Jurkat, Clone E6-1 (cell line): Measurements from ENCODE around the gene ARAP2. TPM values are rescaled to one million over a fixed set of nuclear protein-coding genes. Genes with fewer than 3 reads are reported as not detected.

ENCODE experiments used
- DNase-seq: peaks from one replicate; pipeline ENCODE4 v3.0.0-alpha.2; 2011; ENCODE audit warnings: low read depth, low spot score
- H3K4me3 ChIP-seq: 2 replicates; pipeline ENCODE4 v1.5.1; 2011; ENCODE audit warnings: mild to moderate bottlenecking, low read length, control low read depth, moderate library complexity
- polyA plus RNA-seq: library from polyadenylated mRNA; unstranded; fragments of >200 nt; gene quantifications from one replicate; pipeline ENCODE4 v1.2.1, GENCODE V29; 2012; ENCODE audit warnings: missing spikeins; ENCODE audit not compliant: insufficient read length, insufficient read depth

The ARAP2 gene, protein sequence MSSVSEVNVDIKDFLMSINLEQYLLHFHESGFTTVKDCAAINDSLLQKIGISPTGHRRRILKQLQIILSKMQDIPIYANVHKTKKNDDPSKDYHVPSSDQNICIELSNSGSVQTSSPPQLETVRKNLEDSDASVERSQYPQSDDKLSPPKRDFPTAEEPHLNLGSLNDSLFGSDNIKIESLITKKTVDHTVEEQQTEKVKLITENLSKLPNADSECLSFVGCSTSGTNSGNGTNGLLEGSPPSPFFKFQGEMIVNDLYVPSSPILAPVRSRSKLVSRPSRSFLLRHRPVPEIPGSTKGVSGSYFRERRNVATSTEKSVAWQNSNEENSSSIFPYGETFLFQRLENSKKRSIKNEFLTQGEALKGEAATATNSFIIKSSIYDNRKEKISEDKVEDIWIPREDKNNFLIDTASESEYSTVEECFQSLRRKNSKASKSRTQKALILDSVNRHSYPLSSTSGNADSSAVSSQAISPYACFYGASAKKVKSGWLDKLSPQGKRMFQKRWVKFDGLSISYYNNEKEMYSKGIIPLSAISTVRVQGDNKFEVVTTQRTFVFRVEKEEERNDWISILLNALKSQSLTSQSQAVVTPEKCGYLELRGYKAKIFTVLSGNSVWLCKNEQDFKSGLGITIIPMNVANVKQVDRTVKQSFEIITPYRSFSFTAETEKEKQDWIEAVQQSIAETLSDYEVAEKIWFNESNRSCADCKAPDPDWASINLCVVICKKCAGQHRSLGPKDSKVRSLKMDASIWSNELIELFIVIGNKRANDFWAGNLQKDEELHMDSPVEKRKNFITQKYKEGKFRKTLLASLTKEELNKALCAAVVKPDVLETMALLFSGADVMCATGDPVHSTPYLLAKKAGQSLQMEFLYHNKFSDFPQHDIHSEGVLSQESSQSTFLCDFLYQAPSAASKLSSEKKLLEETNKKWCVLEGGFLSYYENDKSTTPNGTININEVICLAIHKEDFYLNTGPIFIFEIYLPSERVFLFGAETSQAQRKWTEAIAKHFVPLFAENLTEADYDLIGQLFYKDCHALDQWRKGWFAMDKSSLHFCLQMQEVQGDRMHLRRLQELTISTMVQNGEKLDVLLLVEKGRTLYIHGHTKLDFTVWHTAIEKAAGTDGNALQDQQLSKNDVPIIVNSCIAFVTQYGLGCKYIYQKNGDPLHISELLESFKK (N-terminal part only)
- polyA plus RNA-seq, result 4.0 TPM

DNA sequence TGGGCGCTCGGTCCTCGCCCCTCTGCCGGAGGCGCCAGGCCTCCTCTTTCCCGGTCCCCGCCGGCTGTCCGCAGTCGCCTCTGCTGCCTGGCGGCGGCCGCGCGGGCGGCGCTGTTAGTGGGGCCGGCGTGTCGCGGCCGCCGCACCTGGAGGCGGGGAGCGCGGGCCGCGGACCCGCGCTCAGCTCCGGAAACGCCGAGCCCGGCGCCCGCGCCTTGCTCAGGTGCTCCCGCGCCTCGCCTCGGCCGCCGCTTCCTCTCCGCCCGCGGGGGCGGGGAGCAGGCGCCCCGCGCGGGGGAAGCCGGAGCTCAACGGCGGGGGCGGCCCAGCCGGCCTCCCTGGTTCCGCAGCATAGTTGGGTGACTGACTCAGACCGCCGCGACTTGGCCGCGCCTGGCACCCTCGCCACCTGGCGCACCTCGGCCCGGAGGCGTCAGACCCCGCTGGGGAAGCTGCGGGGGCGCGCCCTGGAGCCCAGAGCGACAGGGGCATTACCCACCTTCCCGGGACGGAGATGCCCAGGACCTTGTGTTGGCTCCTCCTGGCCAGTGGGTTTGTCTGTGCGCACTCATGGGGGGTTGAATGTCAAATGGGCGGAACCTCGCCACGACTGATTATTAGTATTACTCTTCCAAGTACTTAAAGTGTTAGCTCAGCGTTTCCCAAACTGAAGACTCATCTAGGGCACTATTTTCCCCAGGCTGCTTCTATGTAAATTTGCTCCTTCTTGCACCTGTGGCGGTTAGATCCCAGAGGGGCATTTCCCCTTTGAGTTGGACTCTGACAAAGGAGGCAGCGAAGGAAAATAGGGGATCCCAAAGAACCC lies at the start of gene ARAP2:
Gene ARAP2, minus strand, starts transcription at position 258 of the 826 bp plus-strand sequence. CDS start 15,028 bp downstream, outside the sequence.
- peak within 1 kb of the TSS; percentile 76 for H3K4me3 ChIP-seq
- DNase-seq, result no peak

DNA sequence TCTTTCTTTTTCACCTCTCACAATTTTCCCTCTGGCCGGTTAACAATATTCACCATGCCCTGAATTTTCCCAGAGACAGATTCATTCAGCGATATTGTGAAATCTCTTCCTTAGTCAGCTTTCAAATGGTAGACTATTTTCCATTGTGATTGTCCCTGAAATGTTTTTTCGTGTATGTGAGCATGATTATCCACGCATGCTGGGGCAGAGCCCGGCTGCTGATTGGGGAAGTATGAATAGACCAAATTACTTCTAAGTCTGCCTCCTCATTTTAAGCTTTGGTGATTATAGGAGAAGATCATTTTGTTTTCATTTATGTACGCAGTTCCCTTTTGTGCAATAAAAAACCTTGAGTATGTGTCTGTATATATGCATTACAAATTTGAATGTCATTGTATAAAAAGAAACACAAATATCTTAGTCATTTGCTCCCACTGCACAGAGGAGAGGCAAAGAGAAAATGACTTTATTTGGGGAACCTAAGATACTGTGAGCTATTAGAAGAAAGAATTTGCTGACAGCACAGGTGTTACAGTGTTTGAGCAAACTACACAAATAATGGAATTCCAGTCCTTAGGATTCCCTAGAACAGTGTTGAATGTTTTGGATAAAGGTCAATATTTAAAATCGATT lies 48.4 kb upstream of the ARAP2 start:
- DNase-seq, result no peak
- H3K4me3 ChIP-seq, result no peak overlapping the region

DNA sequence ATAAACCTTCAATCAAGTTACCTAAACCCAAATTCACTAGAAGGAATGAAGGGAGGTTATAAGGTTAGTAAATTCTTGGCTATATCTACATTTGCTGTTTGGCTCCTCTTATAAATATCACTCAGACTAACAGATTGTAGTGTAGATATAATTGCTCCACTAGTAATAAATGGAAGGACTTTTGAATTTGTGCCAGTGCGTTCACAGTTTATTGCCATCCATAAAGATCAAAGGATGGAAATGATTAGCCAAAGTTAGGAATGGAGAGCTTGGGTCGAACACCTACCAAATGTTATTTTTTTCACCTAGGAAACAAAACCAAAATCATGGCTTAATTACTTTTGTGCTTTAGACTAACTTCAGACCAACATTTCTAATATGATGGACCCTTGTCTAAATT lies 46.3 kb upstream of the ARAP2 start:
- no peak overlapping the region for H3K4me3 ChIP-seq
- no peak for DNase-seq

DNA sequence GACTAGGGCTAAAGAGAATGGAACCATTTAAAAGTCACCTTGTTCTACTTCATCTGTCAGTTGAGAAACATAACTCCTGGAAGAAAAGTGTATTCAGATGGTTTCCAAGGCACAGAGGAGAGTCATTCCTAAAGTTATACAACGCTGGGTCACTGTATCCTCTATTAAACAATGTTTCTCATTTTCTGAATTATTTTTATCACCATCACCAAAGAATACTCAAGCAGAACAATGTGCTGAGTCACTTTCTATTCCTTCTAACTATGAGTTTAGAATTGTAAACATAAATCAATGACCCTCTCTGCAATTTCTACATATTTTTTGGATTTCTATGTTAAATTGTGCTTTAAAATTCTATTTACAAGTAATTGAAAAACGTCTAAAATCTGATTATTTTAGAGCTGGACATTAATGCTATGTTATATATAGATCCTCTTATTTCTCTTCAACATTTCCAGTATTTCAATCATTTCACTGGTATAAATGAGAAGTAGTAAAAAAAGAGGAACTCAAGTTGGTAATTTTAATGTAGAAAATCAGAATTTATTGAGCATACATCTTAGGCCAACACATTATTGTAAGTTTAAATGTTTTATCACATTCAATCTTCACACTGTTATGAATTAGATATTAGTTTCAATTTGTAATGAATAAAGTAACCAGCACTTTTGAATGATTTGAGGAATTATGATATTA lies 44.6 kb upstream of the ARAP2 start:
- DNase-seq, result no peak
- no peak overlapping the region for H3K4me3 ChIP-seq

DNA sequence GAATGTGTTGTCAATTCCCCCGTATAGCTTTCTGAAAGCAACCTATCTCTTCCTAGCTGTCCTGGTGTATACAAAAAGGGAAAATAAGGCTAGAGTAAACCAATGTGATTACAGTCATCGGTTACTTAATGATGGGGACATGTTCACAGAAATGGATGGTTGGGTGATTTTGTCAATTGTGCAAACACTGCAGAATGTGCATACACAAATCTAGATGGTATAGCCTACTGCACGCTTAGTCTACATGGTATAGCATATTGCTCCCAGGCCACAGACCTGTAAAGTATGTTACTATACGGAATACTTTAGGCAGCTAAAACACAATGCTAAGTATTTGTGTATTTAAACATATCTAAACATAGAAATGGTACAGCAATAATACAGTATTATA lies 42.2 kb upstream of the ARAP2 start:
- no peak for DNase-seq
- H3K4me3 ChIP-seq, result no peak overlapping the region

DNA sequence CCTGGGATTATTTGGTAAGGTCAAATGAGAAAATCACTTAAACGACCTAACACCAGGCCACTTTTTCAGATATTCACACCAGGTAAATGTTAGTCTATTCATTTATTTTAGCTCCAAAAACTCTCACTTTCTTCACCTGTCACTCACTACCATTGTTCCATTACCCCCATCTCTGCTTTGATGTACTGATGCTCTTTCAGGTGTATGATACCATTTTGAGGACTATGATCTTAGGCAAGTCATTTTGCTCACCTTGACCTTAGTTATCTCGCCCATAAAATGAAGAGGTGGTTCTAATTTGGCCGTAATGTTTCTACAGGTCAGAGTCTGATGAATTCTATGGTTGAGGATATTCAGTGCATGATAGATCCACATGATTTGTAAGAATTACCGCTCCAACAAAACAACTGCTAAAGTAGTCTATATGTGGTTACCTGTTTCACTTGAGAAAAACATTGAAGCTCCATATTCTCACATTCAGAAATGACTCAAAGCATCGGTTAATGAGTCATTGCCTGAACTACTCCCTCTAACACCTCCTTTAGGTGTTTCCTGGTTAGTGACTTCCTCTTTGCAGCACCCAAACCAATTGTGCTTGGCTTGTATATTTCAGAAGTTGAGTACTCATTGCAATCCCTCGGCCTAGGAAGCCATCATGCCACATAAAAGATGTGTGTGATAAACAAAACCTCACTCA lies 41.6 kb upstream of the ARAP2 start:
- H3K4me3 ChIP-seq, result no peak overlapping the region
- peak; percentile 73 for DNase-seq

DNA sequence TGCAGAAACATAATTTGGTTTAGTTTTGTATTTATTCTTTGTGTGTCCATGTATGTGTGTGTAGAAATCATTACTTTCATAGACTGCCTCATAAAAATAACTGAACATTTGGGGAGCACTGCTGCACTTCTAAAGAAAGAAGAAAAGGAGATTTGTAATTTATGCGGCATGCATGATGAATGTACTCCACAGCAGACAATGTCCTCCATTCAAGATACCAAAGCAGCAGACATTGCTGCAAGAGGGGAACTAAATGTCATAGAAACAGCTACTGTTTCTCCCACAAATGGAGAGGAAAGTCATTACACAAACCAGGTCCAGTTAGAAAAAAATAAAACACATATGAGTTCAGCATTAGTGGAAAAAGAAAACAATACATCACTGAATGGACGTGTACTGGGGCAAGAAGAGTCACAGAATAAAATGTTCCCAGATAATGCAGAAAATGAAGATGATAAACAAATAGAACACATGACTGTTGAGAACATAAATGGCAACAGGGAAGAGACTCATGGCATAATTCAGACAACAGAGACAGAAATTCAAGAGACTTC lies 39.7 kb upstream of the ARAP2 start:
- no peak for DNase-seq
- no peak overlapping the region for H3K4me3 ChIP-seq

DNA sequence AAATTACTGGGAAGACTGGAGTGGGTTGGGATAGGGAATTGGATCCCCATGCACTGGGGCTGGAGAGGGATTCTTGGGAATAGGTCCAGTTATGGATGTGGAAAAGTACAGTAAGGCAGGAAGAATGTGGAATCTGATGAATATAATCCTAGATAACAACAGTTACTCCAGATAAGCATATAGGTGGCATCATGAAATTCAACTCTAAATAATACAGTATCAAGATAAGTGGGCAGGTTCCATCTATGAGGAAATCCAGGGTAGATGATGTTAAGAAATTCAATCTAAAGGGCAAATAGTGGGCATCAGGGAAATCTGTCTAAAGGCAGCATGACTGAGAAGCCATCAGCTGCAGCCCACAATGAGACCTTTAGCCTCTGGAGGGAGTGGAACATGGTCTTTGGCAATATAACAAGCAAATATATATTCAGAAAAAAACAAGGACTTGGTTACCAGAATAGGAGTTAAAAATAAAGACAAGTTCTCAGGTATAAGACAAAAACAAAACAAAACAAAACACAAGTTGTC lies 38.3 kb upstream of the ARAP2 start:
- no peak for DNase-seq
- no peak overlapping the region for H3K4me3 ChIP-seq

DNA sequence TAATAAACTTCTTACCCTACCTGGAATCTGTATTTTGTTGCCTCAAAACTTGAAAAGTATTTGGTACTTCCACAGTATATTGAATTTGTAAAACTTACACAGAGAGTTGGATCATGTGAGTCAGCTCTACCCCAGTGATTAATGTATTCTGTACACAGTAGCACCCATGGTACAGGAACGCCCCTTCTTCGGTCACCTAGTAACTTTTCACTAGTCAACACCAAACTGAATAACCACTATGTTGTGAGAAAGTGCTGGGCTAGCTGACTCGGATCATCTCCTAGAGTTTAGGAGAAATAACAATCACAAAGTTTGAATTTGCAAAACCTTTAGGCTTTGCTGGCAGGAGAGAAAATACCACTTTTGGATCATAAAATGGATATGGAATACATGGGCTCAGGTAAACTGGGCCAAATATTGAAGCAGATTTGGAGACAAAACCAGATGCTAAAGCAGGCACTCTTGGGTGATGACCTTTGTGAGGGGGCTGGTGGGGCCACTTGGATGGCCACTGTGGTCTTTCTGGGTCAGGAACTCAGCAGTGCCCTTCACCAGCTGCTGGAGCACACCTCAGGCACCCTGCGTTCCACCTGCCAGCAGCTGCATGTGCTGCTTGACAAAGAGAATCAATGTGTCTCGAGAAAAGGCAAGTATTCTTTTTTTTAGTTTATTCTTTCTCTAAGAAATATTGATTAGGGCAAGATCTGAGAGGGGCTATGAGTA lies 37.2 kb upstream of the ARAP2 start, which contains the start of gene DTHD1:
Gene DTHD1, plus strand, starts transcription at position 233 of the 723 bp plus-strand sequence. Its CDS starts 143 bp downstream, at position 376.
- DNase-seq, result no peak
- H3K4me3 ChIP-seq, result no peak within 1 kb of the TSS

DNA sequence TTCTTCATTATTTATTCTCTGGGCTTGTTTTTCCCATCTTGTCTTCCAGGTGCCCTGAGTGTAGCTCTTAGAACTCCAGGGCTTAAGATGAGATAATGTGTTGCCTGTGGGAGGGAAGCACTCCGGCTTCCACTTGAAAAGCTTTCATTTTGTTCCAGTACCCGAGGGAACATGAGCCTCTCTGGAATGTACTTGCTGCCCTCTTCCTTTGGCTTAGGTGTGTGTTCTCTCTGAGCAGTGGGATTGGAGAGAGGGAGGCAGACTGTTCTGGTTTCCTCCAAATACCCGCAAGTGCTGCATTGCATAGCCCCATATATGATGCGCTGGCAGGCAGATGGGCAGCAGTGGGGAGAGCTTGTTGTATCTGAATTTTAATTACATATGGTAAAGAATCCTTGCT lies 36.2 kb upstream of the ARAP2 start:
- peak; percentile 76 for DNase-seq

DNA sequence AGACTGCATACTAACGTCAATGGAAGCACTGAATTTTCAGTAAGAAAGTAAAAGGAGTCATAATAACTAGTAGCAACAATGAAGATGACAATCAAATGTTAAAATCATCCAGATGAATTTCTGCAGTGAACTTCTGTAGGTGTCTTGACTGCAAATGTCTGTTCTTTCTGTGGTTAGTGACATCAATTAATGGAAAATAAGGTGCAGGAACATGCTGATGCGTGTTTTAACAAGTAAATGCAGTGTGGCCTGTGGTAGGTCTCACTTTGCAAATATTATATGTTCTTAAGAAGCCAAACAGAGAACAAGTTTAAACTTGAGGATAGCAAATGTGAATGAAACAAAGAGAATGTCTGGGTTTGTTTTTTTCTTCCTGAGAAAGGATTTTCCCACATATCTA lies 34.5 kb upstream of the ARAP2 start:
- no peak for DNase-seq
- H3K4me3 ChIP-seq, result no peak overlapping the region

More for the DNA sequence above, 36.2 kb upstream of the ARAP2 start:
- H3K4me3 ChIP-seq, result no peak overlapping the region

DNA sequence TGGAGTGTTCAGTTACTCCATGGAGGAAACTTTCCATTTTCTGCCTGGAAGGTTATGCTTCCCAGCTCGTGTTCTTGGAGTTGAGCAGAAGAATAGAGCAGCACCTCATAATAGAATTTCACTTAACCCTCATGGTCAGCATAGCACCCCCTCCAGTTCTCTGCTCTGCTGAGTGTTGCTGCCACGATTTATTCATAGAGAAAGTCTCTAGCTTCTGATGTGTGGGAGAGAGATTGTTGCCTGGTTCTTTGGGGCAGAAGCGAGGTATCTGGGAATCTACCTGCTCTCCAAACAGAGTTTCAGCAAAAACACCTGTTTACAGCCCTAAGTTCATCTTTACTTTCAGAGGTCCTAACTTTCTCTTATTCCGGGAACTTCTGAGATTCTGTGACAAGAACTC lies 33.2 kb upstream of the ARAP2 start:
- no peak overlapping the region for H3K4me3 ChIP-seq
- no peak for DNase-seq

DNA sequence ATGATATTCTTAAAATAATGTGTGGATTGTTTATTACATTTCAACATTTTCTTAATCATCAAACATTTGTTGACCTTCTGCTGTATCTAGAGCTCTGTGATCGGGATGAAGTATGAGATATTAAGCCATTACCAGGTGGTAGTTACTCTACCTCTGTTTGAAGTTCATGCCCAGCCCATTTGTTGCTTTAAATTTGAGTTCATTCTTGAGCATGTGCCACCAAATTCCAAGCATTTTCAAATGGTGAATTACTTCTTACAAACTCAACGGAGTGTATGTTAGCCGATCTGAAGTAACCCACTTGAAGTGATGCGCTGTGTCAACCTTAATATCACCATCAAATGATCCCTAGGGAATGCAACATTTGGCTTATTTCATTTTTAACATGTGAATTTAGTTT lies 29.8 kb upstream of the ARAP2 start:
- DNase-seq, result no peak
- no peak overlapping the region for H3K4me3 ChIP-seq

DNA sequence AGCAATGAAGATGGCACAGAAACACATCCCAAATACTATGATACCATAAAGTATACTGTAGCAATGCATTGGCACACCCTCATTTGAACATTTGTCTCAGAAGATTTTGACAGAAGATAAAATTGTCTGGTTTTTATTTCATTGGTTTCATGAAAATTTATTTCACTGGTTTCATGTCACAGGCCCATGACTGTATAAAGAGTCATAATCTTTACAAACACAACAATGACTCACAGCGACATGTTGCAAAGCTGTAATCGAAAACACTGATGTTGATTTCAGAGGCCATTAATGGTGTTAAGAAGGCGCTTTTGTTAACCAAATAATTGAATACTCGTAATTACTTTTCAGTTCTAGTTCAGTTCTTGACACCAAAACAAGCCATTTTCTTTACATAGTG lies 29.0 kb upstream of the ARAP2 start:
- H3K4me3 ChIP-seq, result no peak overlapping the region
- no peak for DNase-seq

DNA sequence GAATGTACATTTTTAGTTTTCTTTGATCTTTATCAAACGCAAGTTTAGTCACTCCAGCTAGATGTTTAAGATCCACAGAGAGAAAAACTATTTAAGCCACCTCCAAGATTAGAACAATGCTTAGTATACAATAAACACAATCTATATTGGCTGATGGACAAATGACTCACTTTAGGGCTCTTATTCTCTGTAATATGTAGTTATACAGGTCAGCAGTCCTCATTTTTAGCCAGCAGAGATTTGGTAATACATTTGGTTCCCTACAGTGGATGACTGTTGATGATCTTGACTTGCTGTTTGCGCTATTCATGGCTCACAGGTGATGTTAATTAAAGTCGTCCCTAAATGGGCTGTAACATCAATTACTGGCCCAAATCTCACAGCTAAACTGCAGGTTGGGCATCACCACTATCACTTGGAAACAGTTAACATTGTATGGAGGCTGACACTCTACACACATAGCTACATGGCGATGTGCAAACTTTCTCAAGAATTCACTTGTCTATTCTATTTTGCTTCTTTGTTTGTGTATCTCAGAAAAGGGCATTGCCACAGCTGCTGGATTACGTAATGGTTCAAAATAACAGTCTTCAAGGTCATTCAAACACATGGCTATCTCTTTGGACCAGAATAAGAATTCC lies 25.3 kb upstream of the ARAP2 start:
- no peak for DNase-seq
- no peak overlapping the region for H3K4me3 ChIP-seq
